ENCODE measurements around the gene ACAD9.

The ACAD9 gene

DNA sequence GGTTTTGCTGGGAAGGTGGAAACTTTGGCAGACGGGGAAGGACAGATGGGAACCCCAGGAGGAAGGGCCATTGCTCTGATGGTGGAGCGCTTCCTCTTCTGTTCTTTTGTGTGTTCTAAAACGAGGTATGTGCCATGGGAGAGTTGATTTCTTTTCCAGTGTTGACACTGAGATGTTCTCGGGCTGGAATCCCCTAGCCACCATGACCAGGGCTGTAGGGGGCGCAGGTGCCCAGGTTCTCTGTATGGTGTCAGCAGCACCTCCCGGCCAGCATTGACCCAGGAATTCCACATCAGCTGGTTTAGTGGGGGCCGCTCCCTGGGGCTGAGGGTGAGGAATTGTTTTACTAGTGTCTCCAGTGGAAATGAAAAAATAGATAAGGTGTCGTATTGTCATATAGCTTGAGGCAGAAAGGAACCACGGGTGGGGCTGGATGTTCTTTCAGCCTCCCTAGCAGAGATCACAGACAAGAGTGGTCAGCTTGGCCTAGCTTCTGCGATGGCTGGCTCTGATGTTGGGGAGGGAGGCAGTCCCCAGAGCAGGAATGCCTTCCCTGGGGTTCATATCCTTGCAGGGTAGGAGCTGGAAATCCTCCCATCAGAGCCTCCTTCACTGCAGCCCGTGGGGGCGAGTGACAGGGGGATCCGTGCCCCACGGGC lies 34.2 kb upstream of the ACAD9 start:
- Histone ChIP-seq H3K9me3 (ENCODE audit: insufficient read depth, low read length) (peaks cover 4% of the 10 kb centered on the region; the same call in 1 of the 2 replicates), H3K27me3 (ENCODE audit: insufficient read depth, insufficient read length) (peaks cover 2% of the 10 kb centered on the region), H3K4me3 (ENCODE audit: insufficient read length, low read depth) (peak overlapping the region; percentile 3), H3K36me3 (ENCODE audit: insufficient read depth, insufficient read length, low read length) (no peaks in the 10 kb centered on the region), H3K4me1 (ENCODE audit: insufficient read depth, insufficient read length) (peaks cover 26% of the 10 kb centered on the region), H3K9ac (ENCODE audit: insufficient read length, low read depth) (peak overlapping the region; percentile 68)
- no peak for TF ChIP-seq SUZ12 (IDR thresholded peaks at IDR 0.05; ENCODE audit: extremely low read depth, insufficient read depth, insufficient read length)
- TF ChIP-seq YY1 (IDR thresholded peaks at IDR 0.05; ENCODE audit: insufficient read depth, insufficient read length), result no peak
- no peak for TF ChIP-seq ZNF274 (IDR thresholded peaks at IDR 0.05; ENCODE audit: low read depth, low read length)
- no peak for DNase-seq (ENCODE audit: low read depth, low spot score)

DNA sequence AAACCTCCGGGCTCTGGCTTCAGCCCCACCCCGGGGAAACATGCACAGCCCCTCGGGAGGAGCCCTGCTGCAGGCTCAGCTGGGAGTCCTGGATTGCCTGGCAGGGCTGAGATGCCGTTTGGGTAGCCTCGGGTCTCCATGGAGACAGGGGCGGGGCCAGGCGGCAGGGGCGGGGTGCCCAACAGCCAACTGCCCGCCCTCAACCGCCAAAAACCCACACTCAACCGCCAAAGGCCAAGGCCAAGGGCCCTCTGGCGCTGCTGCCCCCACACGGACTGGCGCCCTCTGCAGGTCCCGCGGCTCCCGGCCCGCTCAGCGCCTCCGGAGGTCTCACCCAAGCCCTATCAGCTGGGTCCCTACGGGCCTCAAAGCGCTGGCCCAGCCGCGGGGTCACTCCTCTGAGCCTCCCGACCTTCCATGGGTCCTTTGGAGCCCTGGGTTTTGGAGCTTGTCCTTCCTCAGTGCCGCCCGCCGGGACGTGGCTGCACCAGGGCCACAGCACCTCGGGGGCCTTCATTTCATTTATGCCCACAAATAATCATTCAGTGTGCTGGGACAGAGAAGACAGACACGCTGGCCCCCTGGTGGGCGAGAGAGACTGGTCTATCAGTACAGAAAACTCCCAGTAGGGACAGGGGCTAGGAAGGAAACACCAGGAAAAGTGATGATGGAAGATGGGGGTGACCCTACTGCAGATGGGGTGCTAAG lies 33.5 kb upstream of the ACAD9 start:
- Histone ChIP-seq H3K4me1 (ENCODE audit: insufficient read depth, insufficient read length) (peaks cover 30% of the 10 kb centered on the region), H3K36me3 (ENCODE audit: insufficient read depth, insufficient read length, low read length) (no peaks in the 10 kb centered on the region), H3K27me3 (ENCODE audit: insufficient read depth, insufficient read length) (peaks cover 2% of the 10 kb centered on the region), H3K4me3 (ENCODE audit: insufficient read length, low read depth) (peak overlapping the region; percentile 3), H3K9ac (ENCODE audit: insufficient read length, low read depth) (peak overlapping the region; percentile 68), H3K9me3 (ENCODE audit: insufficient read depth, low read length) (peaks cover 4% of the 10 kb centered on the region; the same call in 1 of the 2 replicates)
- no peak for TF ChIP-seq SUZ12 (IDR thresholded peaks at IDR 0.05; ENCODE audit: extremely low read depth, insufficient read depth, insufficient read length)
- TF ChIP-seq YY1 (IDR thresholded peaks at IDR 0.05; ENCODE audit: insufficient read depth, insufficient read length), result no peak
- no peak for TF ChIP-seq ZNF274 (IDR thresholded peaks at IDR 0.05; ENCODE audit: low read depth, low read length)
- peak; percentile 50 for DNase-seq (ENCODE audit: low read depth, low spot score)

GRCh38 chr3:128846486-128846891 lies 32.9 kb upstream of the ACAD9 start:
- peak overlapping the region; percentile 45 for H3K9ac ChIP-seq (ENCODE audit: insufficient read length, low read depth)
- no peak for DNase-seq (ENCODE audit: low read depth, low spot score)

DNA sequence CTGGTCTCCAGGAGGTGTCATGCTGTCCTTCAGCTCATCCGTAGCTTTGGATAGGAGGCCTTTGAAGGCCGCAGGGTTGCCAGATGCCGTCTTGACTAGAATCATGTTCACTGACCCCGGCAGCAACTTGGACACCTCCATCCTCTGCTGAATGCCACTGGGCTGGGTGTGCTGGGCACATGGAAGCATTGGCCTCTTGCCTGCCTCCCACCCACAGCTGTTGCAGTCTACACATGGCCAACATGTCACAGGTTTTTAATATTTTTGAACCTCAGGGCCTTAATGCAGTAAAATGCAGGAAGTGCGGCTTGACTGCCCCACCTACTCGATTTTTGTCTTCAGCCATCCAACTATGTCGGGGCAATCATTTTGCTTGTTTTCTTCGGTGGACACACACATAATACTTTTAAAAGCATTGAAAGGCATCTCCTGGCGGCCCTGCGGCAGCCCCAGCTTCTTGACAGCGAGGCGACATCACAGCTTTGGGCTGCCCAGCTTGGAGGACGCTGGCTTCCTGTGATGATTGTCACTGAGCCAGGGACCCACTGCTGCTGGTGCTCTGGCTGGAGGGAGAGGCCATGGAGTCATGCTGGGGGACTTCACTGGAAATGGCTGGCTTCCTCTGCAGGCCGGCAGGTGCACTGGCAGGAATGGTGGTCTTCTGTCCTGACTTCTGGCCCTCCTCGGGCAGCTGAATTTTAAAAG lies 31.6 kb upstream of the ACAD9 start:
- DNase-seq (ENCODE audit: low read depth, low spot score), result no peak
- H3K36me3 ChIP-seq (ENCODE audit: insufficient read depth, insufficient read length, low read length), result no peaks in the 10 kb centered on the region
- no peak for TF ChIP-seq ZNF274 (IDR thresholded peaks at IDR 0.05; ENCODE audit: low read depth, low read length)
- H3K9ac ChIP-seq (ENCODE audit: insufficient read length, low read depth), result no peak overlapping the region
- H3K27me3 ChIP-seq (ENCODE audit: insufficient read depth, insufficient read length), result peaks cover 2% of the 10 kb centered on the region
- H3K9me3 ChIP-seq (ENCODE audit: insufficient read depth, low read length), result no peaks in the 10 kb centered on the region
- peaks cover 30% of the 10 kb centered on the region for H3K4me1 ChIP-seq (ENCODE audit: insufficient read depth, insufficient read length)
- H3K4me3 ChIP-seq (ENCODE audit: insufficient read length, low read depth), result no peak overlapping the region

More at GRCh38 chr3:128846486-128846891, 32.9 kb upstream of the ACAD9 start:
- H3K9me3 ChIP-seq (ENCODE audit: insufficient read depth, low read length), result no peaks in the 10 kb centered on the region
- H3K27me3 ChIP-seq (ENCODE audit: insufficient read depth, insufficient read length), result peaks cover 2% of the 10 kb centered on the region
- no peaks in the 10 kb centered on the region for H3K36me3 ChIP-seq (ENCODE audit: insufficient read depth, insufficient read length, low read length)
- H3K4me1 ChIP-seq (ENCODE audit: insufficient read depth, insufficient read length), result peaks cover 30% of the 10 kb centered on the region
- H3K4me3 ChIP-seq (ENCODE audit: insufficient read length, low read depth), result no peak overlapping the region
- TF ChIP-seq YY1 (IDR thresholded peaks at IDR 0.05; ENCODE audit: insufficient read depth, insufficient read length), result no peak
- TF ChIP-seq SUZ12 (IDR thresholded peaks at IDR 0.05; ENCODE audit: extremely low read depth, insufficient read depth, insufficient read length), result no peak
- no peak for TF ChIP-seq ZNF274 (IDR thresholded peaks at IDR 0.05; ENCODE audit: low read depth, low read length)

DNA sequence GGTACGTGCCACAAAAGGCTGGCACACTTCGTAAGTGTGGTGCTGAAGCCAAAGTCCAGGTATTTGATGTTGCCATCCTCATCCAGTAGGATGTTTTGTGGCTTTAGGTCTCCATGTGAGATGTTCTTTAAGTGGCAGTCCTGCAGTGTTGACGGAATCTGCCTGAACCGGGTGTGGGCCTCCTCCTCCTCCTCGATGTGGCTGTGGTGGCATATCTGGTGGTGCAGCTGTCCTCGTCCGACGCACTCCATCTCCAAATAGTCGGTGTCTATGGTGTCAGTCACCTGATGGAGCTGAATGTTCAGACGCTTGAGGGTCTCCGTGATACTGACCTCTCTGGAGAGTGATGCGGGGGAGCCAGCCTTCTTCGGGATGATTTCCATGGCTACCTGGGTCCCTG lies 30.5 kb upstream of the ACAD9 start:
- TF ChIP-seq SUZ12 (IDR thresholded peaks at IDR 0.05; ENCODE audit: extremely low read depth, insufficient read depth, insufficient read length) (no peak), ZNF274 (IDR thresholded peaks at IDR 0.05; ENCODE audit: low read depth, low read length) (no peak), YY1 (IDR thresholded peaks at IDR 0.05; ENCODE audit: insufficient read depth, insufficient read length) (no peak)
- no peak overlapping the region for H3K9ac ChIP-seq (ENCODE audit: insufficient read length, low read depth)
- H3K4me1 ChIP-seq (ENCODE audit: insufficient read depth, insufficient read length), result peaks cover 30% of the 10 kb centered on the region
- peaks cover 2% of the 10 kb centered on the region for H3K27me3 ChIP-seq (ENCODE audit: insufficient read depth, insufficient read length)
- DNase-seq (ENCODE audit: low read depth, low spot score), result no peak
- peaks cover 7% of the 10 kb centered on the region; the same call in 1 of the 2 replicates for H3K9me3 ChIP-seq (ENCODE audit: insufficient read depth, low read length)
- no peak overlapping the region for H3K4me3 ChIP-seq (ENCODE audit: insufficient read length, low read depth)
- no peaks in the 10 kb centered on the region for H3K36me3 ChIP-seq (ENCODE audit: insufficient read depth, insufficient read length, low read length)

DNA sequence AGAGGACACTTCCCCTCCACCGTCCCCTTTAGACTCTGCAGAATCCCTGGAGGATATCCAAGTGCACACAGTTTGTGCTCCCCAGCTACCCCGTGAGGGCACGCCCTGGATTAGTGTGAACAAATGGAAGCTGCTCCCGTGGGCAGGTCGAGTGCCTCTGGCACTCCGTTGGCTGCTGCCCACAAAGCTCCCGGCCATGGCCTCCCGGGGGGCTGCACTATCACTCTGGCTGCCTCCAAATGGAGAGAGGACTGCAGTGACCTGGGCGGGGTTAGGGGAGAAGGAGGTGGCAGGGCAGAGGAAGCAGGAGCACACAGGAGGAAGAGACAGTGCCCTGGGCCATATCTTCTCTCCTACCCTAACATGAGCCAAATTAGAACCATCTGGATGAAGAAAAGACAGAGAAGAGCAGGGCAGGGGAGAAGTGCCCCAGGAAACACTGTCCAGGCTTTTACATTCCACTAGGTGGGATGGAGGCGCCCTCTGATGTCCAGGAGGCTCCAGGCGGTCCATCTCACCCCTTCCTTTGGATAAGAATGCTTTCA lies 29.4 kb upstream of the ACAD9 start:
- no peak for TF ChIP-seq ZNF274 (IDR thresholded peaks at IDR 0.05; ENCODE audit: low read depth, low read length)
- no peak for TF ChIP-seq YY1 (IDR thresholded peaks at IDR 0.05; ENCODE audit: insufficient read depth, insufficient read length)
- no peak for TF ChIP-seq SUZ12 (IDR thresholded peaks at IDR 0.05; ENCODE audit: extremely low read depth, insufficient read depth, insufficient read length)
- H3K36me3 ChIP-seq (ENCODE audit: insufficient read depth, insufficient read length, low read length), result no peaks in the 10 kb centered on the region
- DNase-seq (ENCODE audit: low read depth, low spot score), result no peak
- no peak overlapping the region for H3K9ac ChIP-seq (ENCODE audit: insufficient read length, low read depth)
- peaks cover 27% of the 10 kb centered on the region for H3K4me1 ChIP-seq (ENCODE audit: insufficient read depth, insufficient read length)
- no peak overlapping the region for H3K4me3 ChIP-seq (ENCODE audit: insufficient read length, low read depth)
- peaks cover 2% of the 10 kb centered on the region for H3K27me3 ChIP-seq (ENCODE audit: insufficient read depth, insufficient read length)
- H3K9me3 ChIP-seq (ENCODE audit: insufficient read depth, low read length), result peaks cover 17% of the 10 kb centered on the region; the same call in 1 of the 2 replicates

DNA sequence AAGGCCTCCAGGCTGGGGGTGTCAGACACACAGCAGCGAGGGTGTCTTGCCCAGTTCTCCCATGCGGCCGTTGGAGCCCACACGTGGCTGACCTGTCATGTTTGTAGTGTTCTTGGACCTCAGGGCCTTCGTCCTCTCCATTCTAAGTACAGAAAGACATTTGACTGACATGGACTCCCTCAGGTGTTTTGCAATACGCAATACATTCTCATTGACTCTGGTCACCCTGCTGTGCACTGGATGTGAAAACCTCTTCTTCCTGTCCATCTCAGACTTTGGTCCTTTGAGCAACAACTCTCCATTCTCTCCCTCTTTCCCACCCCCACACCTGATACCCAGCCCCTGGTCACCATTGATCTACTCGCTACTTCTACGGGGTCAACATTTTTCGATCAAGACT lies 28.9 kb upstream of the ACAD9 start:
- Histone ChIP-seq H3K4me3 (ENCODE audit: insufficient read length, low read depth) (no peak overlapping the region), H3K9me3 (ENCODE audit: insufficient read depth, low read length) (peaks cover 23% of the 10 kb centered on the region; the same call in 1 of the 2 replicates), H3K36me3 (ENCODE audit: insufficient read depth, insufficient read length, low read length) (no peaks in the 10 kb centered on the region), H3K27me3 (ENCODE audit: insufficient read depth, insufficient read length) (peaks cover 2% of the 10 kb centered on the region), H3K4me1 (ENCODE audit: insufficient read depth, insufficient read length) (peaks cover 21% of the 10 kb centered on the region), H3K9ac (ENCODE audit: insufficient read length, low read depth) (no peak overlapping the region)
- DNase-seq (ENCODE audit: low read depth, low spot score), result no peak
- TF ChIP-seq SUZ12 (IDR thresholded peaks at IDR 0.05; ENCODE audit: extremely low read depth, insufficient read depth, insufficient read length) (no peak), ZNF274 (IDR thresholded peaks at IDR 0.05; ENCODE audit: low read depth, low read length) (no peak), YY1 (IDR thresholded peaks at IDR 0.05; ENCODE audit: insufficient read depth, insufficient read length) (no peak)
